SKM-1 (cell line): Measurements from ENCODE around the gene PAXIP1.
A peak's percentile ranks its signal among the peaks of the same experiment; 100 is the strongest.
"Not testable (repeated sequence)": the region's sequence is repeated elsewhere in the genome, so short reads cannot be mapped to it uniquely, and the experiment has no call there.

Source experiments
- DNase-seq: peaks from one replicate; lab custom pipeline; 2025; ENCODE audit not compliant: unreplicated experiment; lab: John Stamatoyannopoulos, UW

The PAXIP1 gene

GRCh38 chr7:154943906-154944305, 59.0 kb downstream of the PAXIP1 start:
- DNase-seq, result no peak

DNA sequence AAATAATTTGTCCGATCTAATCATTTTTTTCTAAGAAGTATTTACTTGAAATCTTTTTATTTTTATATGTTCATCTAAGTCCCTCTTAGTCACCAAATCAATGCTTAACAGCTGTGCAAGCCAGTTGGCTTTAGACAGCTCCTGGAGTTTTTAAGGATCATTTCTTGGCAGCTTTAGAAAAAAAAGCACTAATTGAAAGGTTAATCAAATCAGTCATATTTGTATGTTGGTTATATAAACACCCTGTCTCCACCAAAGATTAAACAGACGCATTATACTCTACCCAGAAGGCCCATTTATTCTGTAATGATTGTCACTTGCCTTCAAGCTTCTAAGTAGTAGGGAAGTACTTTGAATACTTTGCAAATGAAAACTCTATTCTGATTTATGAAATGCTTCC, 60.2 kb downstream of the PAXIP1 start:
- DNase-seq, result no peak

GRCh38 chr7:154937837-154938236, 65.1 kb downstream of the PAXIP1 start:
- no peak for DNase-seq

DNA sequence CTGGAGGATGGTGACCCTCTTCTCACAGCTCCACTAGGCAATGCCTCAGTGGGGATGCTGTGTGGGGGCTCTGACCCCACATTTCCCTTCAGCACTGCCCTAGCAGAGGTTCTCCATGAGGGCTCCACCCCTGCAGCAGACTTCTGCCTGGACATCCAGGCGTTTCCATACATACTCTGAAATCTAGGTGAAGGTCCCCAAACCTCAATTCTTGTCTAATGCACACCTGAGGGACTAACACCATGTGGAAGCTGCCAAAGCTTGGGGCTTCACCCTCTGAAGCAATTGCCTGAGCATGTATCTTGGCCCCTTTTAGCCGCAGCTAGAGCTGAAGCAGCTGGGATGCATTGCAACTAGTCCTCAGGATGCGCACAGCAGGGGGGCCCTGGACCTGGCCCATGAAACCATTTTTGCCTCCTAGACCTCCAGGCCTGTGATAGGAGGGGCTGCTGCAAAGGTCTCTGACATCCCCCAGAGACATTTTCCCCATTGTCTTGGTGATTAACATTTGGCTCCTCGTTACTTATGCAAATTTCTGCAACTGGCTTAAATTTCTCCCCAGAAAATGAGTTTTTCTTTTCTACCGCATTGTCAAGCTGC, 68.5 kb downstream of the PAXIP1 start:
- not testable (repeated sequence) for DNase-seq

DNA sequence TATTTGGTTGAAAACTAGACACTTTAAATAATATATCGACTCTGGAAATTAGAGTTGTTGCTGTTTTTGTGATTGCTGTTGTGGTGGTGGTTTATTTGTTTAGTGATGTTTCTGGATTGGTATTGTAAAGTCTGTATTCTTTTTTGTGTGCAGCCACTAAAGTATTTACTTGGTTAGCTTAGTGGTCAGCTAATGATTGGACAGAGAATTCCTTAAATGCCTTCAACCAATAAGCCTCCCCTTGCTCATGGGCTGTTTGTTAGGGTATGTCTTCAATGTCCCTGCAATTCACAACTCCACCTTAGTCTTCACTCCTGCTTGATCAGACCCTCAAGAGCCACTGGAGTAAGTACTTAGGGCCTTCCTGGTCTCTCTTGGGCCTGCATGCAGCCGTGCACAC, 71.0 kb downstream of the PAXIP1 start:
- no peak for DNase-seq

GRCh38 chr7:154929006-154929726, 73.8 kb downstream of the PAXIP1 start:
- DNase-seq, result no peak

GRCh38 chr7:154928136-154929005, 74.6 kb downstream of the PAXIP1 start:
- DNase-seq, result peak; percentile 50

DNA sequence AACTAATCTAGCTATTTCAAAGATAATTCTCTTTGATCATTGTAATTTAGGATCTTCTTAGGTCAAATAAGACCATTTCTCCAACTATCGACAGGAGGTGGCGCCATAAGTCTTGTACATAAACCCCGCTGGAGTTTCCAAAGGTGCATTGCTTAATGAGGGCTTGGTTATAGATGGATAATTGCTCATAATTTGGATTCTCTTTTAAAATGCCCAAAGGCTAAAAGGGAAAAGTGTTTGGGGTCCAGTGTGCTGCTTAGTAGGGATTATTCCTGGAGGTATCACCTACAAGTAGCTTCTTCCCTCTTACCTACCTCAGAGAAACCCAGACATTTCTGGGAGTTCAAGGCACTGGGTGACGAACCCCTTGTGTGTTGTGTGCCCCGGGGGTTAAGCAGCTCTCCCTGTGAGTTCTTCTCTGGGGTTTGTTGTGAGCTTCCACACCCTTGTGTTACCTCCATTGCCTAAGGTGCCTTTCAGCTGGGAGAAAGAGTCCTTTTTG, 75.2 kb downstream of the PAXIP1 start:
- DNase-seq, result peak; percentile 18

DNA sequence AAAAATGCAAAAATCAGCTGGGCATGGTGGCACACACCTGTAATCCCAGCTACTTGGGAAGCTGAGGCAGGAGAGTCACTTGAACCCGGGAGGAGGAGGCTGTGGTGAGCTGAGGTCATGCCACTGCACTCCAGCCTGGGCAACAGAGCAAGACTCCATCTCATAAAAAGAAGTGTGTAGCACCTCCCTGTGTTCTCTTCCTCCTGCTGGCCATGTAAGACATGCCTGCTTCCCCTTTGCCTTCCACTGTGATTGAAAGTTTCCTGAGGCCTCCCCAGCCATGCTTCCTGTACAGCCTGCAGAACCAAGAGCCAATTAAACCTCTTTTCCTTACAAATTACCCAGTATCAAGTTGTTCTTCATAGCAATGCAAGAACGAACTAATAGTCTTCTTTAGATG, 80.5 kb downstream of the PAXIP1 start:
- not testable (repeated sequence) for DNase-seq

GRCh38 chr7:154919344-154920225, 83.3 kb downstream of the PAXIP1 start:
- DNase-seq, result no peak

GRCh38 chr7:154918741-154919140, 84.2 kb downstream of the PAXIP1 start:
- DNase-seq, result no peak

GRCh38 chr7:154918266-154918665, 84.7 kb downstream of the PAXIP1 start:
- no peak for DNase-seq

GRCh38 chr7:154917808-154918160, 85.1 kb downstream of the PAXIP1 start:
- DNase-seq, result no peak

GRCh38 chr7:154916856-154917807, 85.8 kb downstream of the PAXIP1 start:
- DNase-seq, result no peak

GRCh38 chr7:154916381-154916780, 86.5 kb downstream of the PAXIP1 start:
- no peak for DNase-seq

DNA sequence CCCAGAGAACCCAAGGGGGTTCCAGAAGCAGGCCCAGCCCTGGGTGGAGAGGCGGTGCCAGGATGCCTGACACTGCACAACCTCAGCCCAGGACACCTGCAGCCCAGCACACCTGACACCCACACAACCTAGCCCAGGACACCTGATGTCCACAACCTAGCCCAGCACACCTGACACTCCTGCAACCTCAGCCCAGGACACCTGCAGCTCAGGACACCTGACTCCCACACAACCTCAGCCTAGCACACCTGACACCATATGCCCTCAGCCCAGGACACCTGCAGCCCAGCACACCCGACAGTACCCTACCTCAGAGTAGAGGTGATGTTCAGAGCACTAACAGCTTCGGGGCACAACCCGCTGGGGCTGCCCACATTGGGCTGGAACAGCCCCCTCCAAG, 87.3 kb downstream of the PAXIP1 start:
- DNase-seq, result no peak

GRCh38 chr7:154914996-154915380, 87.9 kb downstream of the PAXIP1 start:
- no peak for DNase-seq

DNA sequence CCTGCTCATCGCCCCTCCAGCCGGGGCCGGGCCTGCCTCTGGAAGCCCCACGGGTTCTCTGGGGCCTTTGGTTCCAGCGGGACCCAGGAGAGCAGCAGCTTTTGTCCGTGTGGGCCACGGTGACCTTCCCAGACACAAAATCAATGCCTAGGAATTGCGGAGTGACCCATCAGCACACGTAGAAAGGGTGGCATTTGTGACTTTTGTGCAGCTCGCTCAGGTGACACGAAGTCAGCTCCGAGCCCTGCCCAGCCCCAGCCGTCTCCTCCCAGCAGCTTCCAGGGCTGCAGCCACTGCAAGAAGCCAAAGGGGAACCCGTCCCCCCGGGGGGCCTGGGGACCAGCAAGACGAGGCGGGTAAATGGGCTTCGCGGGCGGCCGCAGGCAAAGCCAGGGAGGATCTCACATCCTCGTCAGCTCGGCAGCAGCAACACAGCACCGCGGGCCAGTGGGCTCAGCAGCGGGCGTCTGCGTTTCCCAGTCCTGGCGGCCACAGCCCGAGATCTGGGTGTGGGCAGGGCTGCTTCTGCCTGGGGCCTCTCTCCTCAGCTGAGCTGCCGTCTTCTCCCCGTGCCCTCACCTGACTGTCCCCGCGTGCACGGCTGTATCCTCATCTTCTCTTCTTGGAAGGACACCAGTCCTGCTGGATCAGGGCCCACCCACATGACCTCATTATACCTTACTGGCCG, 88.5 kb downstream of the PAXIP1 start:
- no peak for DNase-seq

GRCh38 chr7:154913638-154914307, 89.2 kb downstream of the PAXIP1 start:
- no peak for DNase-seq
